HepG2 (cell line): ENCODE measurements around the gene APRT. TPM values are rescaled to one million over a fixed set of nuclear protein-coding genes. Genes with fewer than 3 reads are reported as not detected.

Experiments used
- AHR ChIP-seq: IDR thresholded peaks from 2 replicates; pipeline ENCODE4 v1.6.1; 2018; ENCODE audit warnings: missing genetic modification reagents, missing compliant biosample characterization
- AKAP8 ChIP-seq: sonication (generic); formaldehyde crosslinking; IDR thresholded peaks from 2 replicates; pipeline ENCODE4 v1.5.1; 2020; ENCODE audit warnings: mild to moderate bottlenecking, missing genetic modification reagents
- FOSL2 ChIP-seq: sonication (generic); formaldehyde crosslinking; IDR thresholded peaks from 2 replicates; pipeline ENCODE4 v1.4.0; 2020; ENCODE audit warnings: missing genetic modification reagents
- FUBP1 ChIP-seq: sonication (generic); formaldehyde crosslinking; IDR thresholded peaks from 2 replicates; pipeline ENCODE4 v1.5.1; 2020; ENCODE audit warnings: missing genetic modification reagents, mild to moderate bottlenecking, borderline replicate concordance
- GABPB1 ChIP-seq: IDR thresholded peaks from 2 replicates; pipeline ENCODE4 v1.6.1; 2016; ENCODE audit warnings: mild to moderate bottlenecking, missing genetic modification reagents, moderate library complexity, missing compliant biosample characterization
- MAX ChIP-seq: IDR thresholded peaks from 2 replicates; pipeline ENCODE4 v1.6.1; 2012; ENCODE audit warnings: inconsistent platforms
- MTERF4 ChIP-seq: sonication (generic); formaldehyde crosslinking; IDR thresholded peaks from 2 replicates; pipeline ENCODE4 v1.8.0; 2023; ENCODE audit warnings: mild to moderate bottlenecking, missing genetic modification reagents
- MTF2 ChIP-seq: sonication (generic); formaldehyde crosslinking; IDR thresholded peaks from 2 replicates; pipeline ENCODE4 v1.5.0; 2020; ENCODE audit warnings: missing genetic modification reagents, borderline replicate concordance
- MXI1 ChIP-seq: IDR thresholded peaks from 3 replicates; pipeline ENCODE4 v1.6.1; 2012; ENCODE audit warnings: low read depth, low read length, inconsistent platforms, borderline replicate concordance
- MYC ChIP-seq: sonication (generic); formaldehyde crosslinking; IDR thresholded peaks from 2 replicates; pipeline ENCODE4 v1.9.0; 2021; ENCODE audit warnings: missing genetic modification reagents, borderline replicate concordance
- POLR2A ChIP-seq, 2 experiments: IDR thresholded peaks; 2 replicates each; pipeline ENCODE4 v1.6.1; 2011; ENCODE audit warnings: low read depth in 2 of 2, low read length in 2 of 2, mild to moderate bottlenecking in 1 of 2, moderate library complexity in 1 of 2; ENCODE audit not compliant: insufficient read depth in 1 of 2
- RARG ChIP-seq: sonication (generic); formaldehyde crosslinking; IDR thresholded peaks from 2 replicates; pipeline ENCODE4 v1.4.0; 2020; ENCODE audit warnings: low read depth, mild to moderate bottlenecking, missing genetic modification reagents
- RCOR2 ChIP-seq: IDR thresholded peaks from 2 replicates; pipeline ENCODE4 v1.6.1; 2016; ENCODE audit warnings: missing biosample characterization, missing genetic modification reagents
- SAP130 ChIP-seq: IDR thresholded peaks from 2 replicates; pipeline ENCODE4 v1.6.1; 2016; ENCODE audit warnings: low read depth
- THAP11 ChIP-seq: IDR thresholded peaks from 2 replicates; pipeline ENCODE4 v1.6.1; 2016; ENCODE audit warnings: missing biosample characterization, missing genetic modification reagents
- TOPORS ChIP-seq: sonication (generic); formaldehyde crosslinking; IDR thresholded peaks from 2 replicates; pipeline ENCODE4 v1.8.0; 2023; ENCODE audit warnings: mild to moderate bottlenecking, missing genetic modification reagents
- YEATS4 ChIP-seq: sonication (generic); formaldehyde crosslinking; IDR thresholded peaks from 2 replicates; pipeline ENCODE4 v1.4.0; 2020; ENCODE audit warnings: missing genetic modification reagents, borderline replicate concordance
- ZBTB34 ChIP-seq: sonication (generic); formaldehyde crosslinking; IDR thresholded peaks from 2 replicates; pipeline ENCODE4 v1.8.0; 2022; ENCODE audit warnings: mild to moderate bottlenecking, missing genetic modification reagents
- ZNF160 ChIP-seq: sonication (generic); formaldehyde crosslinking; IDR thresholded peaks from 2 replicates; pipeline ENCODE4 v1.8.0; 2022; ENCODE audit warnings: mild to moderate bottlenecking, inconsistent platforms, missing genetic modification reagents
- ZNF274 ChIP-seq: sonication (generic); formaldehyde crosslinking; IDR thresholded peaks from 2 replicates; pipeline ENCODE4 v1.5.1; 2020; ENCODE audit warnings: mild to moderate bottlenecking, missing genetic modification reagents
- ZNF543 ChIP-seq: sonication (generic); formaldehyde crosslinking; IDR thresholded peaks from 2 replicates; pipeline ENCODE4 v1.4.0; 2020; ENCODE audit warnings: mild to moderate bottlenecking, missing genetic modification reagents
- ZNF549 ChIP-seq: sonication (generic); formaldehyde crosslinking; IDR thresholded peaks from 2 replicates; pipeline ENCODE4 v1.5.0; 2020; ENCODE audit warnings: missing genetic modification reagents
- ZNF564 ChIP-seq: sonication (generic); formaldehyde crosslinking; IDR thresholded peaks from 2 replicates; pipeline ENCODE4 v1.8.1; 2023; ENCODE audit warnings: mild to moderate bottlenecking, missing genetic modification reagents
- ZNF768 ChIP-seq: sonication (generic); formaldehyde crosslinking; IDR thresholded peaks from 2 replicates; pipeline ENCODE4 v1.4.0; 2020; ENCODE audit warnings: missing genetic modification reagents
- polyA plus RNA-seq, 8 experiments: library from polyadenylated mRNA; depleted of rRNA in 3 of 8; stranded (reverse) in 7 of 8; unstranded in 1 of 8; fragments of >200 nt; fragmentation: Illumina TruSeq in 4 of 8; extraction: Trizol in 4 of 8; gene quantifications; 2 replicates each; pipeline versions ENCODE4 v1.2.1 to v1.2.3, GENCODE V29; 2011 to 2016; ENCODE audit warnings: low read depth in 4 of 8, missing spikeins in 1 of 8, mixed read lengths in 1 of 8; ENCODE audit not compliant: insufficient read depth in 1 of 8
- total RNA-seq, 5 experiments: library from RNA; depleted of rRNA; stranded (reverse); fragments of >200 nt; fragmentation: Illumina TruSeq; extraction: Trizol; gene quantifications; 2 replicates each; pipeline ENCODE4 v1.2.3, GENCODE V29; 2016; ENCODE audit warnings: low read depth in 1 of 5
- TF ChIP-seq, protein P1 (sequence below): sonication (generic); formaldehyde crosslinking; IDR thresholded peaks from 2 replicates; pipeline ENCODE4 v1.4.0; 2020; ENCODE audit warnings: missing genetic modification reagents
- TF ChIP-seq, protein P2 (sequence below): sonication (generic); formaldehyde crosslinking; IDR thresholded peaks from 2 replicates; pipeline ENCODE4 v1.4.0; 2020; ENCODE audit warnings: missing genetic modification reagents

The APRT gene
- total and polyA plus RNA-seq, 2 of the 13 experiments (the other 11 are each of a cell fraction or from before 2014, with no cell fraction given) = 155 to 242 TPM

DNA sequence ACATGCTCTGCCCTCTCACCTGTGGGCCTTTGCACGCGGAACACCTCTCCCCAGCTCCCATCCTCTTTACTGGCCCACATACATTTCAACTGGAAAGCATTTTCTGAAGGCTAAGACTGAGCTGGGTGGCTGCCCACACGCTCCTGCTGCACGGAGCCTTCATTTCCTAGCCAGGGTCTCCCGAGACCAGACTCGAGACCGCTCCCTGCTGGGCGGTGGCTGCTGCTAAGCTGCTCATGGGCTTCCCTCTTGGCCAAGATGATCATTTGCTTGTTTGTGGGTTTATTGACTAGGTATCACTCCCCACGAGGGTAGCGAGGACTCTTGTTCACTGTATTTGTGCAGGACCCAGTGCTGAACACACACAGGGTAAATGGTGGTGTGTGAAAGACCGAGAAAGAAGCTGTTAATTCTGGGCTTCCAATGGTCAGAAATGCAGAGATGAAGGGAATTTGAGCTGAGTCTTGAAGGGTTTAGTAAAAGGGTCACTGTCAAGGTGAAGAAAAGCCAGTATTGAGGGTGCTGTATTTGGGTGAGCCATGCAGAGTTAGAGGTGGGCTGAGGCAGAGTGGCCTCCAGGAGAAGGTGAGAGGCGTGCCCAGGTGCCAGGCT lies 46.1 kb upstream of the APRT start (continued):
- TF ChIP-seq MYC (CRISPR knock-in tag) (peak; percentile 14; the same call in 1 of the 2 replicates), SAP130 (CRISPR knock-in tag) (peak; percentile 80), ZNF543 (CRISPR knock-in tag) (no peak; the same call in 1 of the 2 replicates), RARG (CRISPR knock-in tag) (no peak), GABPB1 (no peak; the same call in 1 of the 2 replicates), MXI1 (peak; percentile 77; the same call in 1 of the 3 replicates), AKAP8 (CRISPR knock-in tag) (no peak), ZNF564 (CRISPR knock-in tag) (no peak), MTF2 (no peak), THAP11 (no peak; the same call in 1 of the 2 replicates), RCOR2 (CRISPR knock-in tag) (no peak), TOPORS (CRISPR knock-in tag) (no peak), FOSL2 (CRISPR knock-in tag) (no peak), ZNF549 (no peak), AHR (CRISPR knock-in tag) (no peak), FUBP1 (CRISPR knock-in tag) (no peak), ZNF160 (CRISPR knock-in tag) (peak; percentile 24; the same call in 1 of the 2 replicates), ZNF274 (CRISPR knock-in tag) (no peak), POLR2A (IDR thresholded peaks at IDR 0.05; ENCODE audit: insufficient read depth in 1 of 2, low read depth in 2 of 2, low read length in 2 of 2) (0 out of 4 replicates have a peak, but pooled peaks of 1 of the 2 experiments have one; percentile 20), YEATS4 (peak; percentile 17; the same call in 1 of the 2 replicates), ZNF768 (CRISPR knock-in tag) (no peak), MAX (0 out of 2 replicates have a peak, but pooled peaks have one; percentile 10), ZBTB34 (no peak), MTERF4 (CRISPR knock-in tag) (no peak)
- TF ChIP-seq, protein P1, sequence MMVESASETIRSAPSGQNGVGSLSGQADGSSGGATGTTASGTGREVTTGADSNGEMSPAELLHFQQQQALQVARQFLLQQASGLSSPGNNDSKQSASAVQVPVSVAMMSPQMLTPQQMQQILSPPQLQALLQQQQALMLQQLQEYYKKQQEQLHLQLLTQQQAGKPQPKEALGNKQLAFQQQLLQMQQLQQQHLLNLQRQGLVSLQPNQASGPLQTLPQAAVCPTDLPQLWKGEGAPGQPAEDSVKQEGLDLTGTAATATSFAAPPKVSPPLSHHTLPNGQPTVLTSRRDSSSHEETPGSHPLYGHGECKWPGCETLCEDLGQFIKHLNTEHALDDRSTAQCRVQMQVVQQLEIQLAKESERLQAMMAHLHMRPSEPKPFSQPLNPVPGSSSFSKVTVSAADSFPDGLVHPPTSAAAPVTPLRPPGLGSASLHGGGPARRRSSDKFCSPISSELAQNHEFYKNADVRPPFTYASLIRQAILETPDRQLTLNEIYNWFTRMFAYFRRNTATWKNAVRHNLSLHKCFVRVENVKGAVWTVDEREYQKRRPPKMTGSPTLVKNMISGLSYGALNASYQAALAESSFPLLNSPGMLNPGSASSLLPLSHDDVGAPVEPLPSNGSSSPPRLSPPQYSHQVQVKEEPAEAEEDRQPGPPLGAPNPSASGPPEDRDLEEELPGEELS (CRISPR knock-in tag) = no peak
- TF ChIP-seq, protein P2, sequence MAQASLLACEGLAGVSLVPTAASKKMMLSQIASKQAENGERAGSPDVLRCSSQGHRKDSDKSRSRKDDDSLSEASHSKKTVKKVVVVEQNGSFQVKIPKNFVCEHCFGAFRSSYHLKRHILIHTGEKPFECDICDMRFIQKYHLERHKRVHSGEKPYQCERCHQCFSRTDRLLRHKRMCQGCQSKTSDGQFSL (CRISPR knock-in tag) = no peak
